KBM-7 (cell line): ENCODE measurements around the gene DLGAP3.

ENCODE experiments used
- DNase-seq: peaks from one replicate; pipeline ENCODE4 v3.0.0-alpha.2; 2015
- in situ Hi-C: fragments of 300-500 bp; cut with MboI; formaldehyde crosslinking; loops from 2 replicates; pipeline ENCODE4 v1.14.3; 2020; ENCODE audit warnings: low sequenced_read_pairs, low pct_unique_long_range_greater_than_20kb, mixed read lengths

The DLGAP3 gene

GRCh38 chr1:34816332-34816731 is 113.1 kb downstream of the DLGAP3 start:
- no peak for DNase-seq
- in situ Hi-C loops, result no loop called here
